HG02852 (cell line): Measurements from ENCODE around the gene RNF186.
"Not testable (repeated sequence)": the region's sequence is repeated elsewhere in the genome, so short reads cannot be mapped to it uniquely, and the experiment has no call there.

ENCODE experiments used
- ATAC-seq: cut with Tn5 transposase; IDR thresholded peaks from one replicate; pipeline ENCODE4 v1.9.1; 2021; ENCODE audit warnings: mild to moderate bottlenecking, moderate library complexity; ENCODE audit not compliant: unreplicated experiment

RNF186 gene, protein sequence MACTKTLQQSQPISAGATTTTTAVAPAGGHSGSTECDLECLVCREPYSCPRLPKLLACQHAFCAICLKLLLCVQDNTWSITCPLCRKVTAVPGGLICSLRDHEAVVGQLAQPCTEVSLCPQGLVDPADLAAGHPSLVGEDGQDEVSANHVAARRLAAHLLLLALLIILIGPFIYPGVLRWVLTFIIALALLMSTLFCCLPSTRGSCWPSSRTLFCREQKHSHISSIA

DNA sequence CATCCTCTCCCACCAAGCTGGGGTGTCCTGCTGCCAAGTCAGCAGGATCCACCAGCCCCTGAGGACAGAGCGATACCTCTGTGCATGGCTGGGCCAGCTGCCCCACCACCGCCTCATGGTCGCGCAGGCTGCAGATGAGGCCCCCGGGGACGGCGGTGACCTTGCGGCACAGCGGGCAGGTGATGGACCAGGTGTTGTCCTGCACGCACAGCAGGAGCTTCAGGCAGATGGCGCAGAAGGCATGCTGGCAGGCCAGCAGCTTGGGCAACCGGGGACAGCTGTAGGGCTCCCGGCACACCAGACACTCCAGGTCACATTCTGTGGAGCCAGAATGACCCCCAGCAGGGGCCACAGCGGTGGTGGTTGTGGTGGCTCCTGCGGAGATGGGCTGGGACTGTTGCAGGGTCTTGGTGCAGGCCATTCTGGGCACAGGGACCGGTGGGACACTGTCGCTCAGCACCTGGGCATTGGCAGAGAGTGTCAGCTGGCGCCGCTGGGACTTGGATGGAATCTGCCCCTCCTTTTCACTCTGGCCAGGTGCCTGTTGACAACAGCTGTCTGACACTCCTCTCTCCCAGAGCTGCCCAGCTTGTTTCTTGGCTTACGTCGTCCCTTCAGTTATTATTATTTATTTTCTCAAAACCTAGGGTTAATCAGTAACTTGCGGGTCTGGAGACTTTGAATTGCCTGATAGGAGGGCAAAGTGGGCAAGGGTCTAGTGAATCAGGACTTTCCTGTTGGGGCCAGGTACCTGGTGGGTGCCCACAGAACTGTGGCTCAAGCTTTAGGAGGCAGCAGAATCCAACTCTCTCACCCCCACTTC, at the start of gene RNF186:
Gene RNF186, minus strand, starts transcription at position 603 of the 823 bp plus-strand sequence. Its CDS starts 182 bp downstream, at position 421.
- ATAC-seq, result no peak

DNA sequence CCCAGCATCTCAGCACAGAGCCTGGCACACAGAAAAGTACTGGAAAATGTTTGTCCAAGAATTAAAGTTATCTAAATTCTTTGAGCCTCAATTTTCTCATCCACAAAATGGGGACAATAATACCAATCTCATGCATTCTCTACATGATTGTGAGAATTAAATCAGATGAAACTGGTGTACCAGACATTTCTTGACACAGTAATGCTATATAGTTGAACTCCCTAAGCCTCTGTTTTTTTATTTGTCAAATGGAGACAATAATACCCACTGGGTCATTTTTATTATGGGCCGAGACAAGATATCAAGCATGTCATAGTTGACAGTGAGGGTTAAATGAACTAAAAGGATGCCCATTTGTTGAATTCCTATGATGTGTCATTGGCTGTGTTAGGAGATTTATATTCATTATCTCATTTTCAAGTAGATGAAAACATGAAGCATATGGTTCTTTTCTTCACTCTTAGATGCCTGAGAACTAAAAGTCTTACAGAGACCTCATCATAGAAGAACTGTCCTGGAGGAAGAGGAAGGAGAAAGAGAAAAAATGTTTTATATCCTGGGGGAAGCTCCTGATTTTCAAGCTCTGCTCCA, 49.6 kb upstream of the RNF186 start:
- ATAC-seq, result no peak

DNA sequence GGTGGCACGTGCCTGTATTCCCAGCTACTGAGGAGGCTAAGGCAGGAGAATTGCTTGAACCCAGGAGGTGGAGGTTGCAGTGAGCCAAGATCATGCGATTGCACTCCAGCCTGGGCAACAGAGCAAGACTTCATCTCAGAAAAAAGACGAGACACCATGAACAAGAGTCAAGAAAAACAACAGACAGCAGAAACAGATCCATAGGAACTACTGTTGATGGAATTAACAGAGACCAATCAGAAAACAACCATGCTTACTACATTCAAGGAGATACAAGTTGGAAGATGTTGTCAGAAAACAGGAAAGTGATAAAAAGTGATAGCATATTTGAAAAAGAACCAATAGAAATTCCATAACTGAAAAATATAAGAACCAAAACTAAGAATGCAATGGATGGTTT, 47.9 kb upstream of the RNF186 start:
- ATAC-seq, result no peak

DNA sequence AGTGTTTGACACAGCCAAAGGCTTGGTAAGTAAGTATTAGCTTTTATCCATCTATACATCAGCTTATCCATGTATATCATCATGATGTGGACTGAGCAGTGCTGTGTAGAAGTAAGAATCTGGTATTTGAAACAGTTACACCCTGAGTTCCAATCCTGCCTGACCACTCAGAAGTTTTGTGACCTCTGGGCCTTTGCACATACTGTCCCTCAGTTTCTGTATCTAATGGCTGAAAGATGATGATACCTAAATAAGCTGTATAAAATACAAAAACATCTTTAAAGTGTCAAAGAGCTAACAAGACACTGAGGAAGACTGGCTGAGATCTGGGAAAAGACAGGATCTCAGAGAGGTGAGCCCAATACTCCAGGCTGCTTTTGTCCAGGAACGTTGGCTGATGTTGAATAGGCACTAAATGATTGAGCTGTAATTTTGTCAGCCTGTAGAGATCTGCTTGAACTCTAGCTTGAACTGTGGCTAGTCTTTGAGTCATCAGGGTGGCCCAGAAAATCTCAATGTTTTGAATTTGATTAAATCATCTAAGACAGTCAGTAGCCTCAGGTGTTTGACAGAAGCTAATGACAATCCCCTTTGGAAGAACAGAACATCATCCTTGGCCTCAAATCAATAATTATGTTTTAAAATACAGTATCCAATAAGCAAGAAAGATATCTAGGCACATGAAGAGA, 46.9 kb upstream of the RNF186 start:
- ATAC-seq, result no peak

DNA sequence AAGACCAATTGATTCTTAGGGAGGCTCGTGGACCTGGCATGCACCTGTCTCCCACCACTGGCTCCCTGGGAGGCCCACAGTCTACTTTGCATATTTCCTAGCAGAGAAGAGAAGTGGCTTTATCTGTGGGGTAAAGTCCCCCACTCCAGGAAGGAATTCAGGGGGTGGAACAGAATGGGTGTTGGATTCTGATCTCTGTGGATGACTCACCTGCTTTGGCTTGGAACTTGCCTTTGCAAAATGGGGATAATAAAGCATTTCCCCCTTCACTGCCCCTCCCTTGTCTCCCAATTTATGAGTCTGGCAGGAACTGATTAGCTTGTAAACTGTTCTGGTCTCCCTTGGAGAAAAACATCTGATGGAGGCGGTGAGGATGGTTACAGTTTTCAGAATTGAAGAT, 46.0 kb upstream of the RNF186 start:
- no peak for ATAC-seq

DNA sequence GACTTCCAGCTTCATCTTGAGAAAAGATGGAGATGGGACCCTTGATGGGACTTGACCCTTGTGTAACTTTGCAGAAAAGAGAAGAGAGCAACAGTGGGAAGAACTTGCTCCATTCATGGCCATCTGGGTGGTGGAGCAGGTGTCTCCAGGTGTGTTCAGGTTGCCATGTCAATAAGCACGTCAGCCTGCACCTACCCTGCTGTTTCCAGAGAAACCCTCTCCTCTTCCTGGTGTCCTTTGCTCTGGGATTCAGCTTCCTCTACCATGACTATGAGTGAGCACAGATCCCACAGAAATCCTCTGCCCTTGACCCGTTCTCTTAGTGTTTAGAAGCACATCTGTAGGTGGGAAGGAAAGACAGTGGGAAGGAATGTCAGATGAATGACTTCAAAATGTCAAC, 45.3 kb upstream of the RNF186 start:
- ATAC-seq, result no peak

DNA sequence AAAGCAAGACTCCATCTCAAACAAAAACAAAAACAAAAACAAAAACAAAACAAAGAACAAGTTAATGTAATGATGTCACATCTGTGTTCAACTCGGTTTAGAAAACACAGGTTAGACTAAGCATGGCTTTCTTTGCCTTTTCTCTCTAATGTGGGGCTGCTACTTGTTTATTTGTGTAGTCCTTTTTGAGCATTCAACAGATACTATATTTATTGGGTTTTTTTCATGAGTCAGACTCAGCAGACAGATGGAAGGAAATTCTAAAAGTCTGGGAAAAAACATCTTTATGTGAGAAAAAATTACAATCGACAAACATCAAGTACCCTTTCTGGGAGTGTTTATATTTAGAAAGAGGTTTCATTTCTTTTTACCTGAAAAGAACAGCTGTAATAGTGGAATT, 44.8 kb upstream of the RNF186 start:
- no peak for ATAC-seq

DNA sequence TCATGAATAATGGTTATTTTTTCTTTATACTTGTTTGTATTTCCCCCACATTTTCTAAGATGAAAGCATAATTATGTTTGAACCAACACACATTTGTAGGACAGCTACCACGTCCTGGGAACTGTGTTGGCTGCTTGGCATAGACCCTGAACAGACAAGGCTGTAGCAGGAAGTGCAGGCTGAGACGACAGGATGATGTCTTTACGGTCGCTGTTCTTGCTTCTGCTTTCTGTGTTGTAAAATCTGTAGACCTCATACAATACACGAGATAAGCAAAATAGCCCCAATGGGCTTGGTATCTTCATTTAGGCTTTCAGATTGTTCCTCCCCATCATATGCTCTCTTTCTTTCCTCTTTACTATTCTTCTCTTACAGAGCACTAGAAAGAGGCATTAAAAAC, 43.8 kb upstream of the RNF186 start:
- no peak for ATAC-seq

DNA sequence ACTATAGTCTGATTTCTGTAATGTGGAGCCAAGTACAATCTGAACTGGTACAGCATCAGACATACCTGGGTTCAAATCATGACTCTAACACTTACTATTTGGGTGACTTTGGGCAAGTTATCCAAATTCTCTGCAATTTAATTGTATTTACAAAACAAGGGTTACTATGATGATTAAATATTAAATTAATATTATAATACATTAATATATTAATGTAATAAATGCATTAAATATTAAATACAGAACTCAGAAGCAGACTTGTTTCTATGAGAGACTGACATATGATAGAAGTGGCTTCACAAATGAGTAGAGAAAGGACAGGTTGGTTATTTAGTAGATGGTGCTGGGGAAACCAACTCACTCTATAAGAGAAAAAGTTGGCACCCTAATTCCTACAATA, 39.8 kb upstream of the RNF186 start:
- no peak for ATAC-seq

DNA sequence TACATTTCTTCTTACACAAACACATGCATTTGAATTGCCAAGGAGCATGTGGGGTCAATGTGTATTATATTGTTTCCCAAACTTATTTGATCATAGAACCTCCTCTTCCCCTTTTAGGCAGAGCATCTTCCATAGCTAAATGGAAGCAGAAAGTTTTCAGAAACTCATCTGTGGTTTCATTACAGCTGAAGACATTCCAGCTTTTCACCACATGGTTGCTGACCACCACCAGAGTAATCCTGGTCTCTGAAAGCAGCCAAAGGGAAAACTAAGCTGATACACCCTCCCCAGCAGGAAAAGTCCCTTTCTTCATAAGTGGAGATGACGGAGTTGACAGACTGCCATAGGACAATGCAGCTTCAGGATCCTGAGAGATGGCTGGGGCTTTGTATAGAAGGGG, 37.0 kb upstream of the RNF186 start:
- ATAC-seq, result no peak

DNA sequence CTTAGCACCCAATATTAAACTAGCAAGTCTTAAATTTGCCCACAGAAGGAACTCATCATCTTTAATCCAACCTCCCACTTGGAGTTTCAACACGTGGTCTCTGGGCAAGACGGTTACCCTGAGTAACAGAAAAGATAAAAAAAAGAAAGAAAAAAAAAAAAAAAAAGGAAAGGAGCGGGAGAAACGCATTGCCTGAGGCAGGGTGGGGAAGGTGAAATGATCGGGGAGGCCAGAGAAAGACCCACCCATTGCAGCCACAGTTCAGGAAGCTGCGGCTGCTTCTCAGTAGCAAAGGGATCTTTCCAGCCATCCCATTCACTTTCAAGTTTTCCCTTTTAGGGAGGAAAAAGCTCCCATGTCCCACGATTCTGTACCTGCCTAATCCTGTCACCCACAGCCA, 35.1 kb upstream of the RNF186 start:
- ATAC-seq, result no peak

DNA sequence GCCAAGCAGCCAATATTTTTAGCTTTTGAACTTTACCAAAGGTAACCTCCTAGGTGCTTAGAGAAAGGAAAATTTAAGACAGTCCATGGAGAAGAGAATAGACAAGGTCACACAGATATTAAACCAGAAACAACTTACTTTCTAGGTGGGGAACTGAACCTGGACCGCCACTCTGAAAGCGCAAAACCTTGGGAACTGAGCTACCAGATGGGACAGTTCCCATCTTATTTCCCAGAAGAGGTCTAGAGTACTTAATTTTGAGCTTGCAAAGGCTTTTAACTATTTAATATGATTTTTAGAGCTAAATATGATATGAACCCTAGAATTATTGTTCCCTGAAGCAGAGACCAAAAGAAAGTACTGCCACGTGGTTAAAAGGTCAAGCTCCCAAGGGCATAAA, 34.2 kb upstream of the RNF186 start:
- ATAC-seq, result not testable (repeated sequence)

DNA sequence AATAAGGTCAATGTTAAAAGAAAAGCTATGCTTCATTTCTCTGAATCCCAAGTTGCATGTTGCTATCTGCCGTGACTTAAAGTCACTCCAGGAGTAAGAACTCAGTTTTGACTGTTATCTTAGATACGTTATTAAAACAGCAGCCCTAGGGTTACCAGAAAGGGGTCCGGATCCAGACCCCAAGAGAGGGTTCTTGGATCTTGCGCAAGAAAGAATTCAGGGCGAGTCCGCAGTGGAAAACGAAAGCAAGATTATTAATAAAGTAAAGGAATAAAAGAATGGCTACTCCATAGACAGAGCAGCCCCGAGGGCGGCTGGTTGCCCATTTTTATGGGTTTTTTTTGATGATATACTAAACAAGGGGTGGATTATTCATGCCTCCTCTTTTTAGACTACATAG, 32.3 kb upstream of the RNF186 start:
- ATAC-seq, result not testable (repeated sequence)

DNA sequence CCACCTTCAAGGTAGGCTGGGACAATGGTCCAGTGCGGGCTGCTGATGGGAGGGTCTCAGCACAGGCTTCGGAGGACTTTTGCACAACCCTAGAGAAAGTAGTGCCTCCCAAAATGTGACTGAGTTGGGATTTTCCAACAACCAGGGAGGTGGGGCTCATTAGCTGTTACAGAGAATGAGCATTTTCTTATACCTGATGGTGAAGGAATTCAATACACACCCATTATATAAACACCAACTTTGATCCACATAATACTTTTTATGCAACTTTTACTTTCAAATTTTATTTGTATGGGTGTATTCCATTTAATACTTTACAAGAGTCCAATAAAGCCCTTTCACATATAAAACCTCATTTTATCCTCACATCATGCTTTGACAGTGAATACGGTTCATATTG, 31.3 kb upstream of the RNF186 start:
- ATAC-seq, result no peak

DNA sequence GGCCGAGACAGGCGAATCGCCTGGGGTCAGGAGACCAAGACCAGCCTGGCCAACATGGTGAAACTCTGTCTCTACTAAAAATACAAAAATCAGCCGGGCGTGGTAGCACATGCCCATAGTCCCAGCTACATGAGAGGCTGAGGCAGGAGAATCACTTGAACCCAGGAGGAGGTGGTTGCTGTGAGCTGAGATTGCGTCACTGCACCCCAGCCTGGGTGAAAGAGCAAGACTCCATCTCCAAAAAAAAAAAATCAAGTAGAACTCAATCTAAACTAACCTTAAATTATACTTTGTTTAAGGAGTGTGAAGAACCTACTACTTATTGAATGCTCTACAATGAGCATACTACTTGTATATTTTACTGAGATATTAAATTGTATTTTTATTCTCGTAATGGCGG, 30.5 kb upstream of the RNF186 start:
- ATAC-seq, result no peak

DNA sequence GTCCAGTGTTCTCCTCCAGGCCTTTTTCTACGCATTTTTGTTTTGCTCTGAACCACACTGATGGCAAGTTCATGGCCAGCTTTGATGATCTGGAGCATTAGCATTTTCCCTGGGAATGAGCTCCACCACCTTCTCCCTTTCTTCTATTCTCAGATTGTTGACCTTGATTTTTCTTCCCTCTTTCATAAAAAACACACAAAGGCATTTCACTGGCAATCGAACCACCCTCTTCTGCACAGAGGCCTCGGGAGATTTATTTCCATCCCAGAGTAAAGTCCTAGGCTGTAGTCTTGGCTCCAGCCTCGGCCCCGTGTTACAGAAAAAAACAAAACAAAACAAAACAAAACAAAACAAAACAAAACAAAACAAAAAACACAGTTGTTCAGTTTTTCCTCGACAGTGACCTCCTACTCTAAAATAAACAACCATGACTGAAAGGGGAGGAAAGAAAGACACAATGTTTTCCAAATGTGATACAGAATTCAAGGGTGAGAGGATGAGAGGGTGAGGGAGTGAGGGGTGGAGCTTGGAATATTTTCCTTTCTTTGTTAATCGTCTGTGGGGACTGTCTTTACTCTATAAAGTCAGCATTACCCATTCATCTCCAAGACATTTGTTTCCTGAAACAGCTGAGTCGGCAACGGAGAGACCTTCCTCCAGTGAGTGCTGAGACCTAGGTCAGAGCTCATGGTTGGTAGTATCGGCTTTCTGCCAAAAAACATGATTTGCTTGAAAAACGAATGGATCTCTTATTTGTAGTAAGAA, 29.8 kb upstream of the RNF186 start:
- ATAC-seq, result no peak

DNA sequence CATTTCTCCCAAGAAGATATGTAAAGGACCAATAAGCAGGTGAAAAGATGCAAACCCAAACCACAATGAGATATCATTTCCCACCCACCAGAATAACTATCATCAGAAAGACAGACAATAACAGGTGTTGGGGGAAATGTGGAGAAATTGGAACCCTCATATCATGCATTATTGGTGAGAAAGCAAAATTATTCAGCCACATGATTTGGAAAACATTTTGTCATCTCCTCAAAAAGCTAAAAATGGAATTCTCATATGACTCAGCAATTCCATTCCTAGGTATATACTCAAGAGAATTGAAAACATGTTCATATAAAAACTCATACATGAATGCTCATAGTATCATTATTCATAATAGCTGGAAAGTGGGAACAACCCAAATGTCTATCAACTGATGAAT, 25.1 kb upstream of the RNF186 start:
- ATAC-seq, result no peak

DNA sequence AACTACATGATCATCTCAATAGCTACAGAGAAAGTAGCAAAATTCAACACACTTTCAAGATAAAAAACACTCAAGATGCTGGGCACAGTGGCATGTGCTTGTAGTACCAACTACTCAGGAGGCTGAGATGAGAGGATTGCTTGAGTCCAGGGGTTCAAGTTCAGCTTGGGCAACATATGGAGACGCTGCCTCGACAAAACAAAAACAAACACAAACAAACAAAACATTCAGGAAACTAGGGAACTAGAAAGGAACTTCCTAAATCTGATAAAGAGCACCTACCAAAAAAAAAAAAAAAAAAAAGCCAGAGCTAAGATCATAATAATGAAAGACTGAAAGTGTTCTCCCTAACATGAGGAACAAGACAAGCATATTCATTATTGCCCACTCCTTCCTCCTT, 22.8 kb upstream of the RNF186 start:
- ATAC-seq, result no peak

DNA sequence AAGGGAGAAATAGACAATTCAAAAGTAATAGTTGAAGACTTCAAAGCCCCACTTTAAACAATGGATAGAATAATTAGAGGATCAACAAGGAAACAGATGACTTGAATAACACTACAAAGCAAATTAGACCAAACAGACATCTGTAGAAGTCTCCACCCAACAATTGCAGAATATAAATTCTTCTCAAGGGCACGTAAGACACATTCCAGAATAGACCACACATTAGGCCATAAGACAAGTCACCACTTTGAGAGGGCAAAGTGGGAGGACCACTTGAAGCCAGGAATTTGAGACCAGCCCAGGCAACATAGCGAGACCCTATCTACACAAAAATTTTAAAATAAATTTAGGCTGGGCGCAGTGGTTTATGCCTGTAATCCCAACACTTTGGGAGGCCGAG, 20.5 kb upstream of the RNF186 start:
- ATAC-seq, result no peak

DNA sequence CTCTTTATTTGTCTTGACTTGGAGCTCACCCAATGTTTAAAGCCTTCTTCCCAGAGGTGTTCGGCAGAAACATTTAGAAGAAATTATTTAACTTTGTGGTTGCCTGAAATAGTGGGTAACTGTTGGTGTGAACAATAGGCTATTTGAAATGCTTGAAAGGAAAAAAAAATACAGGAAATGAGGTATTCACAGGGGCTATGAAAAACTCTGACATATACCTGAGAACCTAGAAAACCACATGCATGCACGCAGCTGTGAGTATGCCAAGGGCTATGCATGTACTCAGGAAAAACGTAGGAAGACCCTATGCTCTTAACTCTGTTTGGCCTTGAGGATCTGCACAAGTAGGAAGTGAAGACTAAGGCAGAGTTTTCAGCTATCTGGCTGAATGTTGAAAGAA, 16.4 kb upstream of the RNF186 start:
- no peak for ATAC-seq

DNA sequence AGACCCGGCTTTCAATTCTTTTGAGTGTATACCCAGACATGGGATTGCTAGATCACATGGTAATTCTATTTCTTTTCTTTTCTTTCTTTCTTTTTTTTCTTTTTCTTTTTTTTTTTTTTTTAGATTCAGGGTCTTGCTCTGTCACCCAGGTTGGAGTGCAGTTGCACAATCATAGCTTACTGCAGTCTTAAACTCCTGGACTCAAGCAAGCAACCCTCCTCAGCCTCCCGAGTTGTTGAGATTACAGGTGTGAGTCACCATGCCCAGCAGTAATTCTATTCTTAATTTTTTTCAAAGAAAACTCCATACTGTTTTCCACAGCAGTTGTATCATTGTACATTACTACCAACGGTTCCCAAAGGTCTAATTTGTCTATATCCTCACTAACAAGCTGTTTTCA, 13.5 kb upstream of the RNF186 start:
- ATAC-seq, result no peak
